ENCODE measurements around the gene HIVEP1.

Gene HIVEP1

DNA sequence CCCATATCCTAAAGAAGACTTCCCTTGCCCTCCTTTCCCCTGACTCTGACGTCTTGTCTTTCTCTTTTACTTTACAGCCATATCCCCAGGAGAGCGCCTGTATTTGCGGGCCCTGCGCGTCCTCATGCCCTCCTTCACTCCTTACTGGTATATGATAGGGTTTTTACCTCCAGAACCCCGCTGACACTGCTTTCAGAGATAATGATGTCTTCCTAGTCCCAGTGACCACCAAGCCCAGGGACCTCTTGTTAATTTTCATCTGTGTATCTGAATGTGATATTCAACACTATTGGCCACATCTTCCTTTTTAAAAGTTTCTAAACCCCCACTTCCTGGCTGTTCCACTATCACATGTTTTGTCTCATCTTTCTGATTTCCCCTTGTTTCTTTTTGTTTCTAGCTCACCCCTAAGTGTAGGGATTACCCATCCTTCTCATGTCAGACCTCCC is 102.0 kb downstream of the HIVEP1 start:
- no peak overlapping the region for H3K9ac ChIP-seq
- no peak overlapping the region for H3K27ac ChIP-seq
- no peaks in the 10 kb centered on the region for H3K79me2 ChIP-seq
- no peaks in the 10 kb centered on the region for H3K9me3 ChIP-seq (ENCODE audit: control insufficient read depth, low read length)
- H3K36me3 ChIP-seq (ENCODE audit: control insufficient read depth, insufficient read depth, low read length): no peaks in the 10 kb centered on the region
- no peaks in the 10 kb centered on the region for H3K4me1 ChIP-seq
- H3K4me3 ChIP-seq (ENCODE audit: low read depth, low read length): no peak overlapping the region
- H3K4me2 ChIP-seq (ENCODE audit: low read length): no peak overlapping the region
- TF ChIP-seq, protein P1, sequence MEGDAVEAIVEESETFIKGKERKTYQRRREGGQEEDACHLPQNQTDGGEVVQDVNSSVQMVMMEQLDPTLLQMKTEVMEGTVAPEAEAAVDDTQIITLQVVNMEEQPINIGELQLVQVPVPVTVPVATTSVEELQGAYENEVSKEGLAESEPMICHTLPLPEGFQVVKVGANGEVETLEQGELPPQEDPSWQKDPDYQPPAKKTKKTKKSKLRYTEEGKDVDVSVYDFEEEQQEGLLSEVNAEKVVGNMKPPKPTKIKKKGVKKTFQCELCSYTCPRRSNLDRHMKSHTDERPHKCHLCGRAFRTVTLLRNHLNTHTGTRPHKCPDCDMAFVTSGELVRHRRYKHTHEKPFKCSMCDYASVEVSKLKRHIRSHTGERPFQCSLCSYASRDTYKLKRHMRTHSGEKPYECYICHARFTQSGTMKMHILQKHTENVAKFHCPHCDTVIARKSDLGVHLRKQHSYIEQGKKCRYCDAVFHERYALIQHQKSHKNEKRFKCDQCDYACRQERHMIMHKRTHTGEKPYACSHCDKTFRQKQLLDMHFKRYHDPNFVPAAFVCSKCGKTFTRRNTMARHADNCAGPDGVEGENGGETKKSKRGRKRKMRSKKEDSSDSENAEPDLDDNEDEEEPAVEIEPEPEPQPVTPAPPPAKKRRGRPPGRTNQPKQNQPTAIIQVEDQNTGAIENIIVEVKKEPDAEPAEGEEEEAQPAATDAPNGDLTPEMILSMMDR (IDR thresholded peaks at IDR 0.05): no peak
- H3K27me3 ChIP-seq (ENCODE audit: control insufficient read depth, insufficient read depth, low read length): no peaks in the 10 kb centered on the region
- no peak overlapping the region for H2AFZ ChIP-seq

DNA sequence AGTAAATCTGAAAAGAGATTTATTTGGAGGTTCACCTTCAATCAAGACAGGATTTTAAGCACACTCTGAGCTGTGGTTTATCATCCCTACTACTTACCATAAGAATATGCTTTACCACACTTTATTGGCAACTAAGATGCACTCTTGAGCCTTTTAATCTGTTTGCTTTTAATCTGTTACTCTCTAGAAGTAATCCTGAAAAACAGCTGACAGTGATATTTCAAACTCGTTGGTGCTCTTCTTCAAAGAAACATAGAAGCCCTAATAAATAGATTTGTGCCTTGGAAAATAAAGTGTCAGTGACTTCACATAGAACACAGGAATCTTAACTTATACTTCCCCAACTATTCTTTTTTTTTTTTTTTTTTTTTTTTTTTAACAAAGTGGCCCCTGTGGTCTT is 102.9 kb downstream of the HIVEP1 start:
- Histone ChIP-seq H3K4me1 (no peaks in the 10 kb centered on the region), H2AFZ (no peak overlapping the region), H3K9ac (no peak overlapping the region), H3K27me3 (ENCODE audit: control insufficient read depth, insufficient read depth, low read length) (no peaks in the 10 kb centered on the region), H3K9me3 (ENCODE audit: control insufficient read depth, low read length) (no peaks in the 10 kb centered on the region), H3K4me2 (ENCODE audit: low read length) (no peak overlapping the region), H3K79me2 (no peaks in the 10 kb centered on the region), H3K4me3 (ENCODE audit: low read depth, low read length) (no peak overlapping the region), H3K36me3 (ENCODE audit: control insufficient read depth, insufficient read depth, low read length) (no peaks in the 10 kb centered on the region), H3K27ac (no peak overlapping the region)
- TF ChIP-seq, protein P1 (IDR thresholded peaks at IDR 0.05): no peak

DNA sequence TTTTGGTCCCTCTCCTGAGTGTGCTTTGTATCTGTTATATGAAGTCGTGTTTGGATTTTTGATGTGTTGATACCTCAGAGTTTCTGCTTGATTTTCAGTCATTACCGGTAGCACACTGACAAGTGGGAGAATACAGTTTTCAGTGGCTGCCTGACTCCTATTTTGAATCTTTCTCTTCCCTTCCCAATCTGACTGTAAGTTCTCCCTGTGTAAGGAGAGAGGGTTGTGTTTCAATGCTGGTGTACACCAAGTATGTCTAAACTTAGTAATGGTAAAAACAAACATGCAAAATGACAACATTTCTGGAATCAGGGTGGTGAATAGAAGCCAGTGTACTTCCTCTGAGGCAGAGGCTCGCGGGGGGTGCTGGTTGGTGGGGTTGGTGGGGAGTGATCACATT is 103.4 kb downstream of the HIVEP1 start:
- Histone ChIP-seq H3K27me3 (ENCODE audit: control insufficient read depth, insufficient read depth, low read length) (no peaks in the 10 kb centered on the region), H3K4me1 (no peaks in the 10 kb centered on the region), H3K9me3 (ENCODE audit: control insufficient read depth, low read length) (no peaks in the 10 kb centered on the region), H3K4me3 (ENCODE audit: low read depth, low read length) (no peak overlapping the region), H3K79me2 (no peaks in the 10 kb centered on the region), H2AFZ (no peak overlapping the region), H3K36me3 (ENCODE audit: control insufficient read depth, insufficient read depth, low read length) (no peaks in the 10 kb centered on the region), H3K27ac (no peak overlapping the region), H3K4me2 (ENCODE audit: low read length) (no peak overlapping the region), H3K9ac (no peak overlapping the region)
- TF ChIP-seq, protein P1 (IDR thresholded peaks at IDR 0.05): no peak

DNA sequence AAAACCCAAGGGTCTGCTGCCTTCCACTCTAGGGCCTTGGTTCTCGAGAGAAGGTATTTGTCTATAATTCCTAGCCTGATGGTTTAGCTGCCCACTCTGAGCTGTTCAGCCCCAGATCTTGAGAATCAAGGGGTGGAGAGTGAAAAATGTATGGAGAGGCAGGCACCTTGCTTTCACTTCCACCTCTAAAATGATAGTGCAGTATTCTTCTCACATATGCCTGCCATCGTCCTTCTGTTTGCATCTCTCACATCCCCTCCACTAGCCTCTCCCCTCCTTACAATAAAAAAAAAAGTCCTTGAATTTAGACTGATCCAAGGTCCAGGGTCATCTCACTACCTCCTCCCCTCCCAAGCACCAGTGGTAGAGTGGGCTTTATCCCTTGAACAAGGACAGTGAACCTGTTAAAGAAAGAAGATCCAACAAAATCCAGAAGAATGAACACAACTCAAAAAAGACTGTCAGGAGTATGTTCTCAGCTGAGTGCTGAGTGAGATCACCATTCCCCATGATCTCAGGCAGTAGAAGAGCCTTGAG is 104.2 kb downstream of the HIVEP1 start:
- TF ChIP-seq, protein P1 (IDR thresholded peaks at IDR 0.05): no peak
- Histone ChIP-seq H3K4me2 (ENCODE audit: low read length) (no peak overlapping the region), H3K9ac (no peak overlapping the region), H3K27me3 (ENCODE audit: control insufficient read depth, insufficient read depth, low read length) (no peaks in the 10 kb centered on the region), H3K79me2 (no peaks in the 10 kb centered on the region), H2AFZ (no peak overlapping the region), H3K9me3 (ENCODE audit: control insufficient read depth, low read length) (no peaks in the 10 kb centered on the region), H3K36me3 (ENCODE audit: control insufficient read depth, insufficient read depth, low read length) (no peaks in the 10 kb centered on the region), H3K4me1 (no peaks in the 10 kb centered on the region), H3K27ac (no peak overlapping the region), H3K4me3 (ENCODE audit: low read depth, low read length) (no peak overlapping the region)

DNA sequence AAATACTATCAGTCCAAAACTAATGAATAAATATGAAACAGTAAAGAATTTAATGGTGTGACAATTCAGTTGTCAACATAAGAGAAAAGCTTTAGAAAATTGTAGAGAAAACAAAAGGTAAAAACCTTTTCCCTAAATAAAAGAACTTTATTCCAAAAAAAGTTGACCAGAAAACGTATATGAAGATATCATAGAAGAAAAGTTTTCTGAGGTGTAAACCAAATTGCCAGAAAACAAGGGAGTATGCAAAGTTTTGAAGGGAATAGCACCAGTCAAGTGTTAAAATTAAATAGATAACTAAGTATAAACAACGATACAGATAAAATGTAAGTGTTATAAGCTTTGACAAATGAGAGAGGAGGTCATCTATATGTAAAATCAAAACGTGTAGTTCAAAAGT is 104.9 kb downstream of the HIVEP1 start:
- Histone ChIP-seq H3K4me1 (no peaks in the 10 kb centered on the region), H2AFZ (no peak overlapping the region), H3K79me2 (no peaks in the 10 kb centered on the region), H3K9me3 (ENCODE audit: control insufficient read depth, low read length) (no peaks in the 10 kb centered on the region), H3K27me3 (ENCODE audit: control insufficient read depth, insufficient read depth, low read length) (no peaks in the 10 kb centered on the region), H3K36me3 (ENCODE audit: control insufficient read depth, insufficient read depth, low read length) (no peaks in the 10 kb centered on the region), H3K4me3 (ENCODE audit: low read depth, low read length) (no peak overlapping the region), H3K27ac (no peak overlapping the region), H3K9ac (no peak overlapping the region), H3K4me2 (ENCODE audit: low read length) (no peak overlapping the region)
- TF ChIP-seq, protein P1 (IDR thresholded peaks at IDR 0.05): no peak
